ENCODE results near the gene GNG2. TPM values are rescaled to one million over a fixed set of nuclear protein-coding genes. Genes with fewer than 3 reads are reported as not detected.

Gene GNG2
- total and polyA plus RNA-seq, 2 of the 8 experiments (the other 6 are each of a cell fraction or from before 2014, with no cell fraction given): 8.2 to 17.9 TPM

DNA sequence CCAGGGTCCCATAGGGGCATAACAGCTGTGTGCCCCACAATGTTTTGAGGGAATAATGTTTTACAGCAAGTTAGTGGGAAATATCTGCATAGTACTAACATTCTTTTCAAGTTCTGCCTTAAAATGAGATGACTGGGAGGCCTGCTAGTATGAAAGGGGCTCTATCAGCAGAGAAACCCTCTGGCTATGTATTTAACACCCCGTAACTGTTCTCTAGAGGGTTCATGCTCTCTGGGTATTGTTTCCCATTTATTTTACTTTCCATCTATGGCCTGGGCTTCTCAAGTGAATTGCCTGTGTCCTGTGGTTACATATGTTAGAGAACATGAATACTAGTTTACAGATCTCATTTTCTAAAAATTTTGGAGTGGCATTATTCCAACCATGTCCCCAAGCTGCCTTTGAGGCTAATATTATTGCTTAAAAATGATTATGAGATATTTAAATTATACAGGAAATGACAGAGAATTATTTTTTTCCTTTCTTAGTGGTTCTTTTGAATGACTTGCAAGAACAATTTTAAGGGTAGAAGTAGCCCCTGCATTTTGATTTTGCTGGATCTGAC is 37.5 kb downstream of the GNG2 start:
- no peak overlapping the region for H3K18ac ChIP-seq (ENCODE audit: extremely low read depth, low read length)
- H3K79me2 ChIP-seq (ENCODE audit: control insufficient read depth in 1 of 2, insufficient read depth in 2 of 2, low read length in 2 of 2): no peaks in the 10 kb centered on the region
- WGBS, 2 experiments (ENCODE audit: extremely low coverage in 1 of 2, insufficient coverage in 1 of 2, insufficient read length in 1 of 2, insufficient replicate concordance in 2 of 2, low coverage in 1 of 2, low lambda C conversion rate in 2 of 2, missing lambda C conversion rate in 1 of 2): 85% methylated on average over 1 of the region's 1 CpG; no CpG with 5 or more reads in 1 of the 2 experiments
- no peak overlapping the region for H2BK5ac ChIP-seq (ENCODE audit: low read depth, low read length)
- POLR2A ChIA-PET (ENCODE audit: partially characterized antibody): no interaction called here
- FAIRE-seq (no peak), DNase-seq (ENCODE audit: low read depth in 1 of 2, low spot score in 2 of 2) (no peak)
- no peak overlapping the region for H2BK15ac ChIP-seq (ENCODE audit: low read length)
- H3K4me2 ChIP-seq (ENCODE audit: insufficient read depth in 1 of 2, low read depth in 2 of 2, low read length in 2 of 2): no peak overlapping the region
- no peak overlapping the region for H2AFZ ChIP-seq (ENCODE audit: low read length)
- H3K9ac ChIP-seq (replicated peaks in 1 of 4; ENCODE audit: extremely low read depth in 1 of 4, low read depth in 3 of 4, low read length in 3 of 4): no peak overlapping the region
- no peaks in the 10 kb centered on the region for H3K9me3 ChIP-seq (ENCODE audit: insufficient read depth in 2 of 2, low read depth in 1 of 2, low read length in 1 of 2)
- H3K4me1 ChIP-seq (replicated peaks in 1 of 4; ENCODE audit: control insufficient read depth in 3 of 4, insufficient read depth in 4 of 4, low read length in 3 of 4): no peaks in the 10 kb centered on the region
- H3K23me2 ChIP-seq (ENCODE audit: low read depth, low read length): no peaks in the 10 kb centered on the region
- H4K8ac ChIP-seq (ENCODE audit: extremely low read depth, insufficient read depth, low read length): no peak overlapping the region
- no peak overlapping the region for H4K5ac ChIP-seq (ENCODE audit: insufficient read length, low read depth, low read length)
- no peak overlapping the region for H2BK120ac ChIP-seq (replicated peaks; ENCODE audit: low read depth, low read length)
- no peak overlapping the region for H3K23ac ChIP-seq (ENCODE audit: insufficient read length)
- H3K27ac ChIP-seq (ENCODE audit: low read depth, low read length): no peak overlapping the region
- H3K4me3 ChIP-seq (ENCODE audit: extremely low read depth in 1 of 4, insufficient read depth in 2 of 4, low read depth in 3 of 4, low read length in 4 of 4): no peak overlapping the region
- H2BK12ac ChIP-seq (ENCODE audit: low read depth, low read length): no peak overlapping the region
- no peaks in the 10 kb centered on the region for H3K27me3 ChIP-seq (replicated peaks in 1 of 4; ENCODE audit: control insufficient read depth in 3 of 4, extremely low read depth in 1 of 4, insufficient read depth in 3 of 4, low read length in 3 of 4)
- H3K36me3 ChIP-seq (ENCODE audit: control insufficient read depth in 2 of 4, insufficient read depth in 4 of 4, low read length in 3 of 4): no peaks in the 10 kb centered on the region
- H3K4ac ChIP-seq (replicated peaks; ENCODE audit: insufficient read length, low read depth, low read length): no peak overlapping the region
- H2BK20ac ChIP-seq (ENCODE audit: low read length): no peak overlapping the region
- H3K79me1 ChIP-seq (ENCODE audit: low read depth, low read length): no peaks in the 10 kb centered on the region
- no peak overlapping the region for H2AK5ac ChIP-seq (ENCODE audit: low read depth, low read length)
- H3K56ac ChIP-seq (replicated peaks; ENCODE audit: insufficient read length, low read depth, low read length): no peak overlapping the region
- no peak overlapping the region for H3K14ac ChIP-seq (ENCODE audit: insufficient read length)
- CTCF ChIA-PET (ENCODE audit: partially characterized antibody): no interaction called here
- H4K91ac ChIP-seq (replicated peaks; ENCODE audit: insufficient read length, low read length): no peak overlapping the region
- no peaks in the 10 kb centered on the region for H4K20me1 ChIP-seq (replicated peaks in 1 of 2; ENCODE audit: control insufficient read depth in 1 of 2, insufficient read depth in 2 of 2, low read length in 2 of 2)
- TF ChIP-seq RFX5 (IDR thresholded peaks at IDR 0.05; ENCODE audit: borderline replicate concordance, low read depth, low read length) (no peak), GTF2F1 (IDR thresholded peaks at IDR 0.05; ENCODE audit: borderline replicate concordance, low read depth, low read length) (no peak), BRCA1 (IDR thresholded peaks at IDR 0.05; ENCODE audit: low read depth, low read length) (no peak), TAF1 (IDR thresholded peaks at IDR 0.05; ENCODE audit: low read depth, low read length) (no peak), GABPA (IDR thresholded peaks at IDR 0.05; ENCODE audit: borderline replicate concordance, insufficient read depth, low read length) (no peak), SIN3A (conservative IDR thresholded peaks at IDR 0.05 in 1 of 2, IDR thresholded peaks at IDR 0.05 in 1 of 2; ENCODE audit: low read depth in 1 of 2, low read length in 2 of 2) (no peak), SP4 (IDR thresholded peaks at IDR 0.05; ENCODE audit: low read length) (no peak), SUZ12 (IDR thresholded peaks at IDR 0.05; ENCODE audit: low read length) (no peak), CEBPB (IDR thresholded peaks at IDR 0.05; ENCODE audit: low read depth, low read length) (no peak), HDAC2 (IDR thresholded peaks at IDR 0.05; ENCODE audit: borderline replicate concordance in 1 of 2, low read depth in 2 of 2, low read length in 2 of 2) (no peak), SAP30 (IDR thresholded peaks at IDR 0.05; ENCODE audit: insufficient read depth, insufficient replicate concordance, low read length) (no peak)
- TF ChIP-seq, protein P1, sequence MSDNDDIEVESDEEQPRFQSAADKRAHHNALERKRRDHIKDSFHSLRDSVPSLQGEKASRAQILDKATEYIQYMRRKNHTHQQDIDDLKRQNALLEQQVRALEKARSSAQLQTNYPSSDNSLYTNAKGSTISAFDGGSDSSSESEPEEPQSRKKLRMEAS (IDR thresholded peaks at IDR 0.05): no peak
